ENCODE measurements around the gene CELA3A. TPM values are rescaled to one million over a fixed set of nuclear protein-coding genes. Genes with fewer than 3 reads are reported as not detected.
"Not testable (repeated sequence)": the region's sequence is repeated elsewhere in the genome, so short reads cannot be mapped to it uniquely, and the experiment has no call there.

The CELA3A gene
- total and polyA plus RNA-seq, 2 of the 13 experiments (the other 11 are each of a cell fraction or from before 2014, with no cell fraction given) = 0.09 TPM; not detected in 1

- DNase-seq (ENCODE audit: low spot score); H3K27ac ChIP-seq (ENCODE audit: extremely low read length, insufficient read depth, low read length); H2AFZ ChIP-seq (ENCODE audit: low read length); in situ Hi-C loops (cut with HindIII; ENCODE audit: extremely low pct_ligation_motif_present, low pct_unique_long_range_greater_than_20kb); H3K79me2 ChIP-seq (ENCODE audit: insufficient read depth, low read length); H3K9ac ChIP-seq (ENCODE audit: insufficient read depth, low read depth, low read length); intact Hi-C loops (cut with micrococcal nuclease; ENCODE audit: unreplicated experiment); CTCF ChIA-PET (ENCODE audit: low intra/inter-chr PET ratio, low total read pairs); H3K36me3 ChIP-seq (replicated peaks in 1 of 2; ENCODE audit: control insufficient read depth in 1 of 2, insufficient read depth in 2 of 2, low read length in 2 of 2); H4K20me1 ChIP-seq (ENCODE audit: insufficient read depth, low read length); H3K27me3 ChIP-seq (ENCODE audit: control insufficient read depth in 1 of 2, insufficient read depth in 2 of 2, low read length in 2 of 2); H3K9me3 ChIP-seq (ENCODE audit: low read length); POLR2A ChIA-PET; BruUV-seq (replicated peaks); H3K4me3 ChIP-seq (replicated peaks in 1 of 3; ENCODE audit: insufficient read depth in 1 of 3, low read depth in 2 of 3, low read length in 3 of 3); H3K4me2 ChIP-seq (ENCODE audit: low read depth, low read length); ATAC-seq; FAIRE-seq: not testable (repeated sequence)
- WGBS (ENCODE audit: low lambda C conversion rate) = 38% methylated on average over 4 of the region's 15 CpGs
- peaks cover 10% of the 10 kb centered on the region for H3K4me1 ChIP-seq (ENCODE audit: insufficient read depth, low read length)
Observed at GRCh38 chr1:21983539-21983938, 17.9 kb upstream of the CELA3A start.

GRCh38 chr1:21985893-21986292 is 15.6 kb upstream of the CELA3A start:
- intact Hi-C loops (cut with micrococcal nuclease; ENCODE audit: unreplicated experiment); POLR2A ChIA-PET; H4K20me1 ChIP-seq (ENCODE audit: insufficient read depth, low read length); H3K27me3 ChIP-seq (ENCODE audit: control insufficient read depth in 1 of 2, insufficient read depth in 2 of 2, low read length in 2 of 2); H3K4me3 ChIP-seq (replicated peaks in 1 of 3; ENCODE audit: insufficient read depth in 1 of 3, low read depth in 2 of 3, low read length in 3 of 3); H3K27ac ChIP-seq (ENCODE audit: extremely low read length, insufficient read depth, low read length); FAIRE-seq; in situ Hi-C loops (cut with HindIII; ENCODE audit: extremely low pct_ligation_motif_present, low pct_unique_long_range_greater_than_20kb); CTCF ChIA-PET (ENCODE audit: low intra/inter-chr PET ratio, low total read pairs); H3K9ac ChIP-seq (ENCODE audit: insufficient read depth, low read depth, low read length); H3K4me2 ChIP-seq (ENCODE audit: low read depth, low read length); H2AFZ ChIP-seq (ENCODE audit: low read length); ATAC-seq; DNase-seq (ENCODE audit: low spot score); H3K36me3 ChIP-seq (replicated peaks in 1 of 2; ENCODE audit: control insufficient read depth in 1 of 2, insufficient read depth in 2 of 2, low read length in 2 of 2); H3K79me2 ChIP-seq (ENCODE audit: insufficient read depth, low read length); H3K9me3 ChIP-seq (ENCODE audit: low read length); BruUV-seq (replicated peaks): not testable (repeated sequence)
- H3K4me1 ChIP-seq (ENCODE audit: insufficient read depth, low read length) = peaks cover 10% of the 10 kb centered on the region
- 10% methylated on average over 2 of the region's 5 CpGs for WGBS (ENCODE audit: low lambda C conversion rate)

GRCh38 chr1:21986386-21986785 is 15.1 kb upstream of the CELA3A start:
- H3K27me3 ChIP-seq (ENCODE audit: control insufficient read depth in 1 of 2, insufficient read depth in 2 of 2, low read length in 2 of 2); BruUV-seq (replicated peaks); H3K9ac ChIP-seq (ENCODE audit: insufficient read depth, low read depth, low read length); H3K4me2 ChIP-seq (ENCODE audit: low read depth, low read length); in situ Hi-C loops (cut with HindIII; ENCODE audit: extremely low pct_ligation_motif_present, low pct_unique_long_range_greater_than_20kb); ATAC-seq; H3K27ac ChIP-seq (ENCODE audit: extremely low read length, insufficient read depth, low read length); CTCF ChIA-PET (ENCODE audit: low intra/inter-chr PET ratio, low total read pairs); H4K20me1 ChIP-seq (ENCODE audit: insufficient read depth, low read length); H3K9me3 ChIP-seq (ENCODE audit: low read length); H3K36me3 ChIP-seq (replicated peaks in 1 of 2; ENCODE audit: control insufficient read depth in 1 of 2, insufficient read depth in 2 of 2, low read length in 2 of 2); POLR2A ChIA-PET; DNase-seq (ENCODE audit: low spot score); FAIRE-seq; H2AFZ ChIP-seq (ENCODE audit: low read length); intact Hi-C loops (cut with micrococcal nuclease; ENCODE audit: unreplicated experiment); H3K79me2 ChIP-seq (ENCODE audit: insufficient read depth, low read length); H3K4me3 ChIP-seq (replicated peaks in 1 of 3; ENCODE audit: insufficient read depth in 1 of 3, low read depth in 2 of 3, low read length in 3 of 3): not testable (repeated sequence)
- WGBS (ENCODE audit: low lambda C conversion rate) = 75% methylated on average over 9 of the region's 12 CpGs
- peaks cover 10% of the 10 kb centered on the region for H3K4me1 ChIP-seq (ENCODE audit: insufficient read depth, low read length)

GRCh38 chr1:21989672-21990393 is 11.6 kb upstream of the CELA3A start:
- H3K27ac ChIP-seq (ENCODE audit: extremely low read length, insufficient read depth, low read length); DNase-seq (ENCODE audit: low spot score); H2AFZ ChIP-seq (ENCODE audit: low read length); H3K4me2 ChIP-seq (ENCODE audit: low read depth, low read length); in situ Hi-C loops (cut with HindIII; ENCODE audit: extremely low pct_ligation_motif_present, low pct_unique_long_range_greater_than_20kb); ATAC-seq; CTCF ChIA-PET (ENCODE audit: low intra/inter-chr PET ratio, low total read pairs); FAIRE-seq; H3K36me3 ChIP-seq (replicated peaks in 1 of 2; ENCODE audit: control insufficient read depth in 1 of 2, insufficient read depth in 2 of 2, low read length in 2 of 2); intact Hi-C loops (cut with micrococcal nuclease; ENCODE audit: unreplicated experiment); H4K20me1 ChIP-seq (ENCODE audit: insufficient read depth, low read length); H3K27me3 ChIP-seq (ENCODE audit: control insufficient read depth in 1 of 2, insufficient read depth in 2 of 2, low read length in 2 of 2); H3K79me2 ChIP-seq (ENCODE audit: insufficient read depth, low read length); POLR2A ChIA-PET; H3K9me3 ChIP-seq (ENCODE audit: low read length); BruUV-seq (replicated peaks); H3K9ac ChIP-seq (ENCODE audit: insufficient read depth, low read depth, low read length); H3K4me3 ChIP-seq (replicated peaks in 1 of 3; ENCODE audit: insufficient read depth in 1 of 3, low read depth in 2 of 3, low read length in 3 of 3): not testable (repeated sequence)
- WGBS (ENCODE audit: low lambda C conversion rate) = 42% methylated on average over 3 of the region's 5 CpGs
- peaks cover 12% of the 10 kb centered on the region for H3K4me1 ChIP-seq (ENCODE audit: insufficient read depth, low read length)
